HG02943 (cell line): ENCODE data around the gene MPG.
"Not testable (repeated sequence)": the region's sequence is repeated elsewhere in the genome, so short reads cannot be mapped to it uniquely, and the experiment has no call there.

Source experiments
- ATAC-seq: cut with Tn5 transposase; IDR thresholded peaks from one replicate; pipeline ENCODE4 v1.9.1; 2021; ENCODE audit warnings: mild to moderate bottlenecking, low read depth, moderate library complexity; ENCODE audit not compliant: unreplicated experiment

MPG gene

GRCh38 chr16:104928-105327 lies 26.9 kb downstream of the MPG start:
- no peak for ATAC-seq

- no peak for ATAC-seq
Observed at GRCh38 chr16:105521-105920, 27.5 kb downstream of the MPG start.

- ATAC-seq: no peak
Observed at GRCh38 chr16:106623-107324, 28.7 kb downstream of the MPG start.

- ATAC-seq: no peak
Observed at GRCh38 chr16:112153-112840, 34.3 kb downstream of the MPG start.

- ATAC-seq: no peak
Observed at GRCh38 chr16:114327-114726, 36.3 kb downstream of the MPG start.

- ATAC-seq: no peak
Observed at GRCh38 chr16:116015-116414, 38.0 kb downstream of the MPG start.

GRCh38 chr16:117379-118365 lies 39.6 kb downstream of the MPG start:
- ATAC-seq: no peak

GRCh38 chr16:118857-119256 lies 40.8 kb downstream of the MPG start:
- no peak for ATAC-seq

GRCh38 chr16:119295-119694 lies 41.3 kb downstream of the MPG start:
- ATAC-seq: no peak

GRCh38 chr16:119835-120491 lies 41.9 kb downstream of the MPG start:
- ATAC-seq: no peak

GRCh38 chr16:120756-121155 lies 42.7 kb downstream of the MPG start:
- no peak for ATAC-seq

- ATAC-seq: no peak
Observed at GRCh38 chr16:122361-122760, 44.3 kb downstream of the MPG start.

- ATAC-seq: not testable (repeated sequence)
Observed at GRCh38 chr16:123558-124350, 45.7 kb downstream of the MPG start.

- ATAC-seq: no peak
Observed at GRCh38 chr16:125011-125410, 47.0 kb downstream of the MPG start.

GRCh38 chr16:129075-129474 lies 51.0 kb downstream of the MPG start:
- ATAC-seq: no peak

GRCh38 chr16:130533-131173 lies 52.6 kb downstream of the MPG start:
- no peak for ATAC-seq

GRCh38 chr16:132120-132519 lies 54.1 kb downstream of the MPG start:
- ATAC-seq: no peak

- ATAC-seq: no peak
Observed at GRCh38 chr16:133716-134115, 55.7 kb downstream of the MPG start.
